HepG2 (cell line): Measurements from ENCODE around the gene SPTBN5.

Source experiments
- KDM1A ChIP-seq: IDR thresholded peaks from 2 replicates; pipeline ENCODE4 v1.6.1; 2016; ENCODE audit warnings: missing compliant biosample characterization
- KDM5A ChIP-seq: fragments of 200-600 bp; sonication (generic); IDR thresholded peaks from 2 replicates; pipeline ENCODE4 v1.7.0; 2018; ENCODE audit warnings: antibody characterized with exemption, mild to moderate bottlenecking, low read length, borderline replicate concordance
- NR3C1 ChIP-seq: sonication (generic); formaldehyde crosslinking; IDR thresholded peaks from 2 replicates; pipeline ENCODE4 v1.4.0; 2020; ENCODE audit warnings: missing genetic modification reagents
- SP2 ChIP-seq: sonication (generic); formaldehyde crosslinking; IDR thresholded peaks from 2 replicates; pipeline ENCODE4 v1.5.1; 2020; ENCODE audit warnings: mild to moderate bottlenecking, missing genetic modification reagents
- WIZ ChIP-seq: sonication (generic); formaldehyde crosslinking; IDR thresholded peaks from 2 replicates; pipeline ENCODE4 v1.5.1; 2020; ENCODE audit warnings: mild to moderate bottlenecking, missing genetic modification reagents
- ZBTB2 ChIP-seq: sonication (generic); formaldehyde crosslinking; IDR thresholded peaks from 2 replicates; pipeline ENCODE4 v1.8.0; 2022; ENCODE audit warnings: low read depth, missing genetic modification reagents
- ZBTB38 ChIP-seq: sonication (generic); formaldehyde crosslinking; IDR thresholded peaks from 2 replicates; pipeline ENCODE4 v1.5.1; 2020; ENCODE audit warnings: mild to moderate bottlenecking, missing genetic modification reagents
- ZNF577 ChIP-seq: sonication (generic); formaldehyde crosslinking; IDR thresholded peaks from 2 replicates; pipeline ENCODE4 v1.4.0; 2020; ENCODE audit warnings: mild to moderate bottlenecking, low read depth, missing genetic modification reagents, borderline replicate concordance
- ZSCAN29 ChIP-seq: sonication (generic); formaldehyde crosslinking; conservative IDR thresholded peaks from 2 replicates; pipeline ENCODE4 v1.4.0; 2020; ENCODE audit warnings: mild to moderate bottlenecking, missing genetic modification reagents
- TF ChIP-seq, protein P1 (sequence below): sonication (generic); formaldehyde crosslinking; IDR thresholded peaks from 2 replicates; pipeline ENCODE4 v1.5.0; 2020; ENCODE audit warnings: mild to moderate bottlenecking, missing genetic modification reagents, moderate library complexity
- TF ChIP-seq, protein P2 (sequence below): IDR thresholded peaks from 2 replicates; pipeline ENCODE4 v1.6.1; 2016; ENCODE audit warnings: low read depth, missing genetic modification reagents, missing compliant biosample characterization
- TF ChIP-seq, protein P3 (sequence below): sonication (generic); formaldehyde crosslinking; IDR thresholded peaks from 2 replicates; pipeline ENCODE4 v1.4.0; 2020; ENCODE audit warnings: mild to moderate bottlenecking, missing genetic modification reagents

DNA sequence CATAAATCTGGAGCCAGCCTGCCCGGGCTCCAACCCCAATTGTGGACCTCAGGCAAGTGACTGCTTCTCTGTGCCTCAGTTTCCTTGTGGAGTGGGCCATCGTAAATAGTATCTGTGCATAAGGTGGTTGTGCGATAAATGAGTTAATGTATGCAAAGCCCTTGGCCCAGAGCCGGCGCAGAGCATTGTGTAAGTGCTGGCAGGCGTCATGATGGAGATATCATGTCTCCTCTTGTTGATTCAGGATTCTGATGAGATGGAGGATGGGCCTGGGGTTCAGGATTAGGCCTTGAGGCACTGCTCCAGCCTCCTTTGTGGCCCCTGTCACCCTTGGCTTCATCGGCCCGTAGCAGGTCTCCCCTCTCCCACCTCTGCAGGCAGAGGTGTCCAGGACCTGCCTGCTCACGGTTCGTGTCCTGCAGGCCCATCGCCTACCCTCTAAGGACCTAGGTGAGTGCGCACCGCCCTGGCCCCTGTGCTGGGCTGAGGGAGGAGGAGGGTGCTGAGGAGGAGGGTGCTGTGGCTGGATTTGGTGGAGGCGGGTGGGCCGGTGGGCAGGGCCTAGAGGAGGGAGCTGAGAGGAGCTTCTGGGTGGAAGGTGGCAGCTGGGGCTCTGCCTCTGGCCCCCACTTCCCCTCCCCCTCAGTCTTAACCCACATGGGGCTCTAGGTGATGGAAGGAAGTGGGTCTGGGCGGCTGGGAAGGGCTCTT, 53.9 kb downstream of the SPTBN5 start:
- TF ChIP-seq KDM5A (no peak), ZSCAN29 (CRISPR knock-in tag) (no peak), ZBTB38 (CRISPR knock-in tag) (no peak), SP2 (CRISPR knock-in tag) (no peak), ZBTB2 (CRISPR knock-in tag) (no peak), NR3C1 (CRISPR knock-in tag) (no peak), WIZ (CRISPR knock-in tag) (no peak), ZNF577 (CRISPR knock-in tag) (no peak), KDM1A (CRISPR knock-in tag) (no peak)
- TF ChIP-seq, protein P1, sequence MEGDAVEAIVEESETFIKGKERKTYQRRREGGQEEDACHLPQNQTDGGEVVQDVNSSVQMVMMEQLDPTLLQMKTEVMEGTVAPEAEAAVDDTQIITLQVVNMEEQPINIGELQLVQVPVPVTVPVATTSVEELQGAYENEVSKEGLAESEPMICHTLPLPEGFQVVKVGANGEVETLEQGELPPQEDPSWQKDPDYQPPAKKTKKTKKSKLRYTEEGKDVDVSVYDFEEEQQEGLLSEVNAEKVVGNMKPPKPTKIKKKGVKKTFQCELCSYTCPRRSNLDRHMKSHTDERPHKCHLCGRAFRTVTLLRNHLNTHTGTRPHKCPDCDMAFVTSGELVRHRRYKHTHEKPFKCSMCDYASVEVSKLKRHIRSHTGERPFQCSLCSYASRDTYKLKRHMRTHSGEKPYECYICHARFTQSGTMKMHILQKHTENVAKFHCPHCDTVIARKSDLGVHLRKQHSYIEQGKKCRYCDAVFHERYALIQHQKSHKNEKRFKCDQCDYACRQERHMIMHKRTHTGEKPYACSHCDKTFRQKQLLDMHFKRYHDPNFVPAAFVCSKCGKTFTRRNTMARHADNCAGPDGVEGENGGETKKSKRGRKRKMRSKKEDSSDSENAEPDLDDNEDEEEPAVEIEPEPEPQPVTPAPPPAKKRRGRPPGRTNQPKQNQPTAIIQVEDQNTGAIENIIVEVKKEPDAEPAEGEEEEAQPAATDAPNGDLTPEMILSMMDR, result no peak
- TF ChIP-seq, protein P2, sequence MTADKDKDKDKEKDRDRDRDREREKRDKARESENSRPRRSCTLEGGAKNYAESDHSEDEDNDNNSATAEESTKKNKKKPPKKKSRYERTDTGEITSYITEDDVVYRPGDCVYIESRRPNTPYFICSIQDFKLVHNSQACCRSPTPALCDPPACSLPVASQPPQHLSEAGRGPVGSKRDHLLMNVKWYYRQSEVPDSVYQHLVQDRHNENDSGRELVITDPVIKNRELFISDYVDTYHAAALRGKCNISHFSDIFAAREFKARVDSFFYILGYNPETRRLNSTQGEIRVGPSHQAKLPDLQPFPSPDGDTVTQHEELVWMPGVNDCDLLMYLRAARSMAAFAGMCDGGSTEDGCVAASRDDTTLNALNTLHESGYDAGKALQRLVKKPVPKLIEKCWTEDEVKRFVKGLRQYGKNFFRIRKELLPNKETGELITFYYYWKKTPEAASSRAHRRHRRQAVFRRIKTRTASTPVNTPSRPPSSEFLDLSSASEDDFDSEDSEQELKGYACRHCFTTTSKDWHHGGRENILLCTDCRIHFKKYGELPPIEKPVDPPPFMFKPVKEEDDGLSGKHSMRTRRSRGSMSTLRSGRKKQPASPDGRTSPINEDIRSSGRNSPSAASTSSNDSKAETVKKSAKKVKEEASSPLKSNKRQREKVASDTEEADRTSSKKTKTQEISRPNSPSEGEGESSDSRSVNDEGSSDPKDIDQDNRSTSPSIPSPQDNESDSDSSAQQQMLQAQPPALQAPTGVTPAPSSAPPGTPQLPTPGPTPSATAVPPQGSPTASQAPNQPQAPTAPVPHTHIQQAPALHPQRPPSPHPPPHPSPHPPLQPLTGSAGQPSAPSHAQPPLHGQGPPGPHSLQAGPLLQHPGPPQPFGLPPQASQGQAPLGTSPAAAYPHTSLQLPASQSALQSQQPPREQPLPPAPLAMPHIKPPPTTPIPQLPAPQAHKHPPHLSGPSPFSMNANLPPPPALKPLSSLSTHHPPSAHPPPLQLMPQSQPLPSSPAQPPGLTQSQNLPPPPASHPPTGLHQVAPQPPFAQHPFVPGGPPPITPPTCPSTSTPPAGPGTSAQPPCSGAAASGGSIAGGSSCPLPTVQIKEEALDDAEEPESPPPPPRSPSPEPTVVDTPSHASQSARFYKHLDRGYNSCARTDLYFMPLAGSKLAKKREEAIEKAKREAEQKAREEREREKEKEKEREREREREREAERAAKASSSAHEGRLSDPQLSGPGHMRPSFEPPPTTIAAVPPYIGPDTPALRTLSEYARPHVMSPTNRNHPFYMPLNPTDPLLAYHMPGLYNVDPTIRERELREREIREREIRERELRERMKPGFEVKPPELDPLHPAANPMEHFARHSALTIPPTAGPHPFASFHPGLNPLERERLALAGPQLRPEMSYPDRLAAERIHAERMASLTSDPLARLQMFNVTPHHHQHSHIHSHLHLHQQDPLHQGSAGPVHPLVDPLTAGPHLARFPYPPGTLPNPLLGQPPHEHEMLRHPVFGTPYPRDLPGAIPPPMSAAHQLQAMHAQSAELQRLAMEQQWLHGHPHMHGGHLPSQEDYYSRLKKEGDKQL, result no peak
- TF ChIP-seq, protein P3, sequence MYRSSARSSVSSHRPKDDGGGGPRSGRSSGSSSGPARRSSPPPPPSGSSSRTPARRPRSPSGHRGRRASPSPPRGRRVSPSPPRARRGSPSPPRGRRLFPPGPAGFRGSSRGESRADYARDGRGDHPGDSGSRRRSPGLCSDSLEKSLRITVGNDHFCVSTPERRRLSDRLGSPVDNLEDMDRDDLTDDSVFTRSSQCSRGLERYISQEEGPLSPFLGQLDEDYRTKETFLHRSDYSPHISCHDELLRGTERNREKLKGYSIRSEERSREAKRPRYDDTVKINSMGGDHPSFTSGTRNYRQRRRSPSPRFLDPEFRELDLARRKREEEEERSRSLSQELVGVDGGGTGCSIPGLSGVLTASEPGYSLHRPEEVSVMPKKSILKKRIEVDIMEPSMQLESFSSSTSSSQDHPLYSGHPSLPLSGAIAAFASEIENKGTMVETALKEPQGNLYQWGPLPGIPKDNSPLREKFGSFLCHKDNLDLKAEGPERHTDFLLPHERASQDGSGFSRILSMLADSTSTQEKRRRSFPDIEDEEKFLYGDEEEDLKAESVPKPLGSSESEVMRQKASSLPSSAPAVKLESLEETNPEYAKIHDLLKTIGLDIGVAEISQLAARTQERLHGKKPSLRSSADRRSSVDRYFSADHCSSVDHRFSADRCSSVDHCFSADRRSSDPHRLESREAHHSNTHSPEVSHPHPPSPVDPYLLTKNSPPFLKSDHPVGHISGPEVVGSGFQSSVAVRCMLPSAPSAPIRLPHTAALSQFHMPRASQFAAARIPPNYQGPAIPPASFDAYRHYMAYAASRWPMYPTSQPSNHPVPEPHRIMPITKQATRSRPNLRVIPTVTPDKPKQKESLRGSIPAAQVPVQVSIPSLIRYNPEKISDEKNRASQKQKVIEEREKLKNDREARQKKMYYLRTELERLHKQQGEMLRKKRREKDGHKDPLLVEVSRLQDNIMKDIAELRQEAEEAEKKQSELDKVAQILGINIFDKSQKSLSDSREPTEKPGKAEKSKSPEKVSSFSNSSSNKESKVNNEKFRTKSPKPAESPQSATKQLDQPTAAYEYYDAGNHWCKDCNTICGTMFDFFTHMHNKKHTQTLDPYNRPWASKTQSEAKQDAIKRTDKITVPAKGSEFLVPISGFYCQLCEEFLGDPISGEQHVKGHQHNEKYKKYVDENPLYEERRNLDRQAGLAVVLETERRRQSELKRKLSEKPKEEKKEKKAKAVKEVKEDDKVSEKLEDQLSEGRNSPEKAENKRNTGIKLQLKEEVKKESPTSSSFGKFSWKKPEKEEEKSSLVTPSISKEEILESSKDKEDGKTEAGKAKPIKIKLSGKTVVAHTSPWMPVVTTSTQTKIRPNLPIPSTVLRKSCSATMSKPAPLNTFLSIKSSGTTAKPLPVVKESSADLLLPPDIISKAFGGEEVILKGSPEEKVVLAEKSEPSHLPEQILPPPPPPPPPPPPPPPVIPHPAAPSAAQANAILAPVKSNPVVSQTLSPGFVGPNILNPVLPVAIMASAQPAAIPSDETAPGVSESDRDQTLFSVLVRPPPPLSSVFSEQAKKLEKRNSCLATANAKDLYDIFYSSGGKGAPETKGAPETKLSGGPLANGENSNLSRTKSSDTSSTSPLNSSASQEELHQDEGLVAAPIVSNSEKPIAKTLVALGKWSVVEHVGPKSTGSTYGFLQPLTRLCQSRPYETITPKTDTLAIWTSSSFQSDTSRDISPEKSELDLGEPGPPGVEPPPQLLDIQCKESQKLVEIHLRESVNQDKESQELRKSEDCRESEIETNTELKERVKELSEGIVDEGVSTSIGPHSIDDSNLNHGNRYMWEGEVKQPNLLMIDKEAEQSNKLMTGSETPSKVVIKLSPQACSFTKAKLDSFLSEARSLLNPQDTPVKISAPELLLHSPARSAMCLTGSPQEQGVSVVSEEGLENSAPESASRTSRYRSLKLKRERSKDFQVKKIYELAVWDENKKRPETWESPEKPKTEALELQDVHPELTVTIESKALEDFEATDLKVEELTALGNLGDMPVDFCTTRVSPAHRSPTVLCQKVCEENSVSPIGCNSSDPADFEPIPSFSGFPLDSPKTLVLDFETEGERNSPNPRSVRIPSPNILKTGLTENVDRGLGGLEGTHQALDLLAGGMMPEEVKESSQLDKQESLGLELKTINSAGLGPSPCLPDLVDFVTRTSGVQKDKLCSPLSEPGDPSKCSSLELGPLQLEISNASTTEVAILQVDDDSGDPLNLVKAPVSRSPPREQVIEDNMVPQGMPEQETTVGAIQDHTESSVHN (CRISPR knock-in tag), result no peak
